ENCODE results near the gene COX6A2.

- TF ChIP-seq CTCF (IDR thresholded peaks at IDR 0.05), result no peak
- TF ChIP-seq POLR2A (IDR thresholded peaks at IDR 0.05), result no peak
Measured at GRCh38 chr16:31456988-31457360, 28.8 kb upstream of the COX6A2 start.

All from breast epithelium (tissue), 3 donors.